Gastroesophageal sphincter (tissue), 3 donors: ENCODE measurements around the gene DNAJC9.

ENCODE experiments used
- CTCF ChIP-seq, 4 experiments: fragments of 200-600 bp in 2 of 4; fragments of 450-650 bp in 2 of 4; sonication (generic) in 1 of 4; IDR thresholded peaks; one replicate each; pipeline ENCODE4 v1.5.1; 2017 to 2019; ENCODE audit warnings: antibody characterized with exemption in 4 of 4, mild to moderate bottlenecking in 2 of 4, moderate library complexity in 2 of 4
- EP300 ChIP-seq: sonication (generic); formaldehyde crosslinking; IDR thresholded peaks from one replicate; pipeline ENCODE4 v1.6.1; 2017; ENCODE audit warnings: antibody characterized with exemption, mild to moderate bottlenecking
- POLR2A ChIP-seq, 2 donors: fragments of 450-650 bp; IDR thresholded peaks; one replicate each; pipeline ENCODE4 v1.6.1; 2017; ENCODE audit warnings: antibody characterized with exemption in 2 of 2, mild to moderate bottlenecking in 2 of 2, moderate library complexity in 1 of 2
- POLR2AphosphoS5 ChIP-seq: sonication (generic); formaldehyde crosslinking; IDR thresholded peaks from one replicate; pipeline ENCODE4 v1.6.1; 2017; ENCODE audit warnings: antibody characterized with exemption

GRCh38 chr10:73205081-73205480 lies 42.0 kb downstream of the DNAJC9 start:
- no peak for TF ChIP-seq CTCF (IDR thresholded peaks at IDR 0.05)
- no peak for TF ChIP-seq EP300
- no peak for TF ChIP-seq POLR2A (IDR thresholded peaks at IDR 0.05)
- TF ChIP-seq POLR2AphosphoS5 = no peak
